ENCODE data around the gene RABIF.

The RABIF gene

DNA sequence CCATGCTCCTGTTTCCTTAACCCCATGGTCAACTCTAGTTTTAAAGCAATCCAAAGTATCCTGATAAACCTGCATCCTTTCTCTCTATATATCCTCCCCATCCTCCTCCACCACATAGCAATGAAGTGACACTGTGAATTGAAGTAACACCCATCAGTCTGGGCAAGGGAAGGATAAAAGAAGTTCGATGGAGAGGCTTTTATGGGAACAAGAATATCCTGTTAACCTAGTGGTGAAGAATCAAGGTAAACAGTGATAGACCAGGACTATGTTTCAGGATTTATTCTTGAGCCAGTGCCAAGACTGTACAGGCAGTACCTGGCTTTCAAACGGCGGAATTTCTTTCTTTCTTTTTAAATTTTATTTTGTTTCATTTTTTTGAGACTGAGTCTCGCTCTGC is 17.6 kb downstream of the RABIF start:
- DNase-seq, result no peak

DNA sequence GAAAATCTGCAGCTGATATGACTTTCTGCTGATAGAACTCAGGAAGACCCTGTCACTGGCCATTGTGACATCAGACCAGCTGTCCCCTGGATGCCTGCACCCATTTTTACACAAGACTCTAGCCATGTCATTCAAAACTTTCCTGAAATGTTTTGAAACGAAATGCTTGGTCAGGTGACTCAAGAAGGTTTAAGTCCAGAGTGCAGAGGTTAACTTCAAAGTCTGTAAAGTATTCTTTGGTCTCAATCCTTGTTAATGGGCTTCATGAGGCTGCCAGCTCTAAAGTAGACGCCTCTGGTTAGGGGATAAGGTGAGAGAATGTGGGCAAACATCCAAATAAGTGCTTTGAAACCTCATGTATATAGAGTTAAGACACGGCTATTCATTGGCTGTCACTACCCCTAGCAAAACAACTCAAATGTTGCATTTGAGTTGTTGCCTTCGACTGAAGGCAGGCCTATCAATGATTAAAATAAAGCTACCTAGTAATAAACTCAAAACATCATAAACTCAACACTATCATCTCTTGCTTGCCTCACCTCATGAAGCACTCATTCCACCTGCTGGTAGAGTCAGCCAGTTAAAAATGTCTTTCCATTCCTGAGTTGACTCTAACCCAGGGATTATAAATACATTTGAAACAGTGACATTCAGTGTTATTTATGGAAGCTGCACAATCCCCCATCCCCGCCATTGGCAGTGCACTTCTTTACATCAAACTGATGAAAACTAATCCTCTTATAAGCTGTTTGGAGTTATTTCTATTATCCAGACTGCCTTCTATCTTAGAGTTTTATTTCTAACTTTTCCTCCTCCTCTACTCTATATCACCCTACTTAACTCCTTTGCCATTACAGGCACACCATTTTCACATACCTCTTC is 26.0 kb downstream of the RABIF start:
- no peak for DNase-seq

DNA sequence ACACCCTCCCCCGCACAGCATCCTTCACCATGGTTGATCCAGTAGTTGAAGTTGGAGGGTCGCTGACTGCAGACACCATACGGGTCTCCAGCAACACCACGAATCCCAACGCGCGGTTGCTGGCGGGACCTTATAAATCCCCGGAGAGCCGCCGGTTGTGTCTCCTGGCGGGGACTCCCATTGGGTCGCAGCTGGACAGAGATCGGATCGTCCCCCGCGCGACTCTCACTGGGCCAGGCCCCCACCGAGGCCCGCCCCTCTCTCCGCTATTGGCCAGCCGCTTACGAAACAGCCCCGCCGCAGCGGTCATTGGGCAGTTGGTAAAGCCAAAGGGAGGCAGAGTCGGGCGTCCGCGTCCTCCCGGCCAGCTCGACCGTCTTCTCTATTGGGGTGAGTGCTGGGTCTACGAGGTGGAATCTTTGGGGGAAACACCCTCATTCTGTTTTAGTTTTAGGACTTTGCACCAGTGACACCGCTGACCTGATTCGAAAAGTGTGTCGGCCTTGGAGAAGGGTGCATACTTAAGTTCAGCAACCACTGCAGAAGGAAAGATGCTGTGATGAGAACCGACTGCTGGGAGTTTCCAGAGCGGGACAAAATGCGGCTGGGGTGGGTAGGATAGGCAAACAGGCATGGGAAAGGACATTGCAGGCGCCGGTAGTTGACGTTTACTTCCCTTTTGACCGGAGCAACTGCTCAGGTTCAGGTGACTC is 27.4 kb downstream of the RABIF start:
- peak; percentile 70 for DNase-seq

DNA sequence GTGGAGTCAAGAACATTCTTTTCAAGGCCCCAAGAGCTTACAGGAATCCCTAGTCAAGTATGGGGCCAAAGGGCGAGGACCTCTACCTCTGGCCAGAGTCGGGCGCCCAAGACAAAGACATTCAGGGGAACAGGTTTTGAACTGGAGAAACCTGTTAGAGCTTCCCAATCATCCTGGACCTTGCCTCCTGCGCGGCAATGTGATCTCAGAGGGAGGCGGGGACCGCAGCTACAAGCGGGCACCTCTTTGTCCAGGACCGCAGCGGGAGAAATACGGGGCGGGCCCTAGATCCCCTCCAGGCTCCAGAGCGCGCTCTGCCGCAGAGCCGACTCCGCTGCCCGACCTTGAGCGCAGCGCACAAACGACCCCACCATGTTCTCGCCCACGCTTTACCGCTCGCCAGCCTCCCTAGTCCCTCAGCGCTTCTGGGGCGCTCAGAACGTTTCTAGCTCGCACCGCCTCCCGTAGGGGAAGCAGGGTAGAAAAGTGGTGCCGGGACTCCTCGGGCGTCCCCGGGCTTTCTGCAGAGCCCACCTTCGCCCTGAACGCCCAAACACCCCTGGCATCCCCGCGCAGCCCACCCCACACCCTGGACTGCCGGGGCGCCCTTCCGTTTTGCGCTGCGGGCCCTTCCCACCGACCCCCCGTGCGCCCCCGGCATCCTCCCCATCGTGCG is 28.1 kb downstream of the RABIF start:
- peak; percentile 32 for DNase-seq

DNA sequence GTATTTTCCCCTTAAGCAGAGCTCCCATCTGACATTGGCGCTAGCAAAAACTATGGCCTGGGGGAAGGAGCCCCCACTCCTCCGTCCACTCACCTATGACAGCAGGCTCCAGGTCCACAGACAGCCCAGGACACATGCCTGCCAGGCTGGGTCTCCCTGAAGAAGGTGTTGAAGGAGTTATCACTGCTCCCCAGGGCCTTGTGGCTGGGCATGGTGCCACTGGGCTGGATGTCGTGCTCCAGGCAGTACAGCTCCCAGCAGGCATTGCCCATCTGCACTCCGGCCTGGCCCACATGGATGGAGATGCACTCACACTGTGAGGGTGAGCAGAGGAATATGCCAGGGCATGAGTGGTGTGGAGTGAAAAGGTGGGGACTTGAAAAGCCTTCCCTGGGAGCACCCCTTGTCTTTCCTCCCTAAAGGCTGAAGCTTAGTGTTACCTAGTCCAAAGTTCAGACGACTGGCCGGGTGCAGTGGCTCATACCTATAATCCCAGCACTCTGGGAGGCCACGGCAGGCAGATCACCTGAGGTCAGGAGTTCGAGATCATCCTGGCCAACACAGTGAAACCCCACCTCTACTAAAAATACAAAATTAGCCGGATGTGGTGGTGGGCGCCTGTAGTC is 30.0 kb downstream of the RABIF start:
- DNase-seq, result no peak

DNA sequence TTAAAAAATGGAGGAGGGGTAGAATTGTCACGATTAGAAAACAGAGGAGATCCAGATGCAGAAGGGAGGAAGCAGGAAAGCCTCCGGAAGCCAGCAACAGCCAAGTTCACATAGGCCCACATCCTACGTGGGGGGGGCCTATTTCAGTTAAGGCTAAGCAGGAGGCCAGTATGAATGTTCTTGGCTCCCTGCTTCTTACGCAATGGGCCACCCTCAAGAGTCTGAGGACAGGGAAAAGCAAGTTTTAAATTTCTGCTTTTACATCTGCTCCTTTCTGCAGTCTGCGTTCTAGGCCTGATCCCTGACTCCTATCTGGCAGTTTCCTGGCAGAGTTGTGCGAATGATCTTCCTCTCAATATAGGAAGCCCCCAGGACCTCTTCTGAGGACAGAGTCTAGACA is 30.6 kb downstream of the RABIF start:
- no peak for DNase-seq

DNA sequence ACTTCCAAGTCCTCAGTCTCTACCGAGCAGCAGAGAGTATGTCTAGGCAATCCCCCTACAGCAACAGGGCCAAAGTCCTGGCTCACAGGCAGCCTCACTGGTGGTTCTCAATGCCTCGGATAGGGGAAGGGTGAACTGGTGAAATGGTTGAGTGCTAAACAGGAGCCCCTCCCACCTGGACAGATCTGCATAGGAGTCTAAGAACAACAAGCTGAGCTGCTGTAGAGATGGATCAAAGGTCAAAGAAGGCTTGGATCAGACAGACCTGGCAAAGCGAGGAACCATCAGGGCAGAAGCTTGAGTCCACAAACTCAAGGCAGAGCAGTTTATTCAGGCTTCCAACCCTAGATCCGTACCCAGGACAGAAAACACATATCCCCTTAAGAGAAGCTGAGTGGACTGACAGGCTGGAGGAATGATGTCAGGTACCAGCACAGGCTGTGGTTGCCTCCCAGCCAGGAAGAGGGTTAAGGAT is 31.8 kb downstream of the RABIF start:
- DNase-seq, result no peak

DNA sequence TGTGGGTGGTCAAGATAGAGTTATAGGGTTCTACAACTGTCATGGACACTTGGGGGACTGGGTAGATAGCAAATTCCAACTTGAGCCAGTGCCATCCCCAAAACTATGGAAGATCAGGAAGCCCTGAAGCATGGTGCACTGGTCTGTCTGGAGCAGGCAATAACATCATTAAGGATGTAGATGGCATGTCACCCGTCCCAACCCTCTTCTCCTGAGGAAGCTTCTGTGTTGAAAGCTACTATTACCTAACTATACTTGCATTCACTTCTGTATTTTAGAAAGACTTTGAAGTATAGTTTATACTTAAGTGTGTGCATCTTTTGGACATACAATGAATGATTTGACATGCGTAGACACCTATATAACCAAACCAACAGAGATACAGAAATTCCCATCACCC is 32.9 kb downstream of the RABIF start:
- DNase-seq, result no peak

DNA sequence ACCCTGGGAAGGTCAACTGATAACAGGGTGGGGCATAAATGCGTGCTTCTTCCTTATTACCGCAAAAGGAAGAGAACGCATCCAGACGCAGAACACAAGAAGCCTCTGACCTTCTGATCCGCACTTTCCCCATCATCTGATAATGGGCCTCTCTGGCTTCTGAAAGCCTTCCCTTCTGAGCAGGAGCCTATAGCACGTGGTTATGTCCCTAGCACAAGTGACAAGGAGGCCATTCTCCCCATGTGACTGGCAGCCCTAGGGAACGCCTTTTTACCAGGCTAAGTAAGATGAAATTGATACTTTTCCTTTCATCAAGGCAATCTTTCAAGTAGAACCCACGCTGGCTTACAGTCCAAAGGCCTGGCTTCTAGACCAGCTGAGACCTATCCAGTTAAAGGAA is 34.2 kb downstream of the RABIF start:
- no peak for DNase-seq

DNA sequence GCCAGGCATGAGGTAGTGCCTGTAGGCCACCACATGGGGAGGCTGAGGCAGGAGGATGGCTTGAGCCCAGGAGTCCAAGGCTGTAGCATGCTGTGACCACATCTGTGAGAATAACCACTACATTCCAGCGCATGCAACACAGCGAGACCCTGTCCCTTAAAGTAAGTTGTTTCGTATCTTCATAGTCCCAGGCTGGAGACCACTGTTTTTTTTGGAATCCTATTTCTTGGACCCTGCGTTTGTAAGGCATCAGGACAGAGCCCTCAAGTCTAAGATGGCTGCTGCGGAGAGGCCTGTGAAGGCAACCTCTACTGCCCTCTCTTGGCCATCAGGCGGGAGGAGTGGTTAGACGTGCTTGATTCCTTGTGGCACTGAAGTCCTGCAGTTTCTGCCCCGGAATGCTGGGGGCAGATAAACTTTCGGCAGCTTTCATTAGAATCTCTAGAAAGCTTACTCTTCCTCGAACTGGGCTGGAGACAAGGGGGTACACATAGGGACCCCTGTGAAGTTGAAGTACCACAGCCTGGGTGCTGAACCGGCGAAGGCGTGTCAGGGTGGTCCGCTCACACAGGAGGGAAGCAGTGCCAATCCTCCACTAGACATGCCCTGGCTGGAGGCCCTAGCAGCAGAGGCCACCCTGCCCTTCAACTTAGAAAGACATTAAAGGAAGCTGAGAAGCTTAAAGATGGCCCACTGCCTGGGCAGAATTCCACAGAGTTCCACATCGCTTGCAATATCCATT is 36.6 kb downstream of the RABIF start:
- DNase-seq, result no peak

DNA sequence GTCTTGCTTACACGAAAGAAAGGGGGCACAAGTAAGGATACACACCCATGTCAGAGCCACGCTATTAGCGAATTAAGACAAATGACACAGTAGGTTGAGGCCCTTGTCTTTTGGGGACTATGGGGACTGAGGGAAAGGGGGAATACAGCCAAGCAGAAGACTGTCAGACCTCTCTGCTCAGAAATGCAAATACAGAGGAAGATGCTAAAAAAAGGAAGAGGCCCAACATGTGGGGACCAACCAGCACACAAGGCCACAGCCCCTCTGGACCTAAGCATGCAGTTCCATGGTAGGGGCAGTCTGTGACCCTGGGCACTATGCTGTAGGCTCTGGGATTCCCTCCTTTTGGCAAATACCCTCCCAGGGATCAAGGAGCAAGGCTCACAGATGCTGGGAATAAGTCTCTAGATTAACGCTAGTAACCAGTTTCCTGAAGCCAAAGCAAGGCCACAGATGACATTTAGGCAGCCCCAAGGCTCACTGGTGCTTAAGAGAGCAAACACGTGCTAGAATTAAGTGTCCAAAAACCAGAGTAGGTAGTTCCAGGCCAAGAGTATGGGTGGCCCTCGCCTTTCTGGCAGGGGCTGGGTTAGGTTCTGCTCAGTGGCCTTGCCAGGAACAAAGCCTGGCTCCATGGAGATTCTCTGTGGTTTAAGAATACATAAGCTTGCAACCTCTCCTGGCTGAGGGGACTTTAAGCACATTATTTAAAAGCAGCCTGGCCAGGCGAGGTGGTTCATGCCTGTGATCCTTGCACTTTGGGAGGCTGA is 38.2 kb downstream of the RABIF start:
- DNase-seq, result no peak

DNA sequence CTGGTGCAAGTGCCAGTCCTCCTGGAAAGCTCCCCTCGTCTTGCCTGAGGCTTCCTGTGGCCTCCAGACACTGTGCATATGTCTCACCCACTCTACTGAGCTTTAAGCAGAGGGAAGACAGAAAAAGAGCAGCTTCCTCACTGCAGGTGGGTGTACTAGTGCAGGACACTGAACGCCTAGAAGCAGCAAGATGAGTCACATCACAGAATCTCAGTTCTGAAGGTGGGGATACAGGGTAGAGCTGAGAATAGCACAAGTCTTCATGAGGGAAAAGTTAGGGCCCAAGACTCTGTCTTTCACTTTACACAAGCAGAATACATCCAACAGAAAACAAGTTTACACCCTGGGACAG is 40.8 kb downstream of the RABIF start:
- DNase-seq, result no peak

DNA sequence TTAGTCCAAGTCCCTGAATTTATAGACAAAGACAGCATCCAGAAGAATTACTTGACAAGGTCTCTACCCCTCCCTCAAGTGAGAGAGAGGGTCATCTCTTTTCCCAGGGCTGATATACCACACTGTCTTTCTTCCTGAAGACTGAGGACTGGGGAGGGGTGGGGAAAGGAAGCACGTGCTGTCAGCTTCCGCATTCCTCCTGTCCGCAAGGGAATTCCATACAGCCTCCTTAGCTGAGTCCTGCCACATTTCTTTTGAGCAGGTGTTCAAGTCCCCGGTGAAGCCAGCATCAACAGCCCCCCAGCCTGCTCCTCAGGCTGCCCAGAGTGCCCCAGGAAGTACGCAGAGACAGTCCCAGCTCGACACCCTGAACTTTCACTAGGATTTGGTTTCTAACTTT is 44.0 kb downstream of the RABIF start:
- no peak for DNase-seq

DNA sequence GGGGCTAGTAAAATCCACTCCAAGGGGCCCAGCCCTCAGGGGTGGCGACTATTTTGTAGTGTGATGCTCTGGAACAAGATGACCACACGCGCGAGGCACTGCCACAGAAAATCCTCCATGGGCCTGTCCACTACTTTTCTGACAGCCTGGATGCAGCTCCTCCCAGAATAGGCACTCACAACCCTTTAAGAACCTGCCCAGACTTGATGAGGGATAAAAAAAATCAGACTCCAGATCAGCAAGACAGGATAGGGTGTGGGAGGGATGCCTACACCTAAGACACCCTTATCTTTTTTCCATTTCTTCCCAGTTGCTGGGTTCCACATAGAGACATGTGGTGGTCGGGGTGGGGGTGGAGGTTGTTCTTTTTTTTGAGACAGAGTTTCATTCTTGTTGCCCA is 44.7 kb downstream of the RABIF start:
- DNase-seq, result no peak

DNA sequence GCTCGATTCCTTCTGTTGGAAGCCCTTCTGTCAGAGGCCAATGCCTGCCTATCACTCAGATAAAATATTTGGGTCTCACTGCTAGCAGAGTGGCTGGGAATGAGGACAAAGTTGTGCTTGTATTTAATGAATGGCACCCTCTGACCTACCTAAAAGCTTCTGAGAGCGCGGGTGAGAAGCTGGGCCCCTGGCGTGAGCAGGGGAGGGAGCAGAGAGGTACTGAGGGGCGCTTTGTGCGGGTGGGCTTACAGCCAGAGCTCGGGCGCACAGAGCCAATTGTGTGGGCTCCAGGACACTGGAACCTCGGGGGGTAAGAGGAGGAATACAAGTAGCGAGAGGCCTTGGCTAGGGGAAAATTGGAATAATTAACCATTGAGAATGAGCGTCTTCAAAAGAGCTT is 45.9 kb downstream of the RABIF start:
- no peak for DNase-seq

DNA sequence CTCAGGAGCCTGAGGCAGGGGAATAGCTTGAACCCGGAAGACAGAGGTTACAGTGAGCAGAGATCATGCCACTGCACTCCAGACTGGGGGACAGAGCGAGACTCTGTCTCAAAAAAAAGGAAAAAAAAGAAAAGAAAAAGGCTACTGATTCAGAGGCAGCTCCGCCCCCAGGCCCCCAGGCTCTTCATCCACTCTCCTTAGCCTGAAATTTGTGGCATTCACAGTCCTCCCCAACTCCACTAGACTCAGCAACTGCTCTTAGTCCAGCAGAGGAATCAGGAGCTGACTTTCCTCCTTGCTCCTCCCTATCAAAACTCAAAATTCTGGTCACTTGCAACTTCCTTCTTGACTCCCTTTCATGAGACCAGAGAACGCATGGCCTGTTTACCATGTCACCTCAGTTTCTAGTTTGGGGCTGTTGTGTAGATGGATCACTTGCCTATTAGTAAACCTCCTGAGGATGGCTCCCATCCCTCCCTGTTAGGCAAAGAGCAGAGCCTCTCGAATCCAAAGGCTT is 51.1 kb downstream of the RABIF start:
- DNase-seq, result no peak

DNA sequence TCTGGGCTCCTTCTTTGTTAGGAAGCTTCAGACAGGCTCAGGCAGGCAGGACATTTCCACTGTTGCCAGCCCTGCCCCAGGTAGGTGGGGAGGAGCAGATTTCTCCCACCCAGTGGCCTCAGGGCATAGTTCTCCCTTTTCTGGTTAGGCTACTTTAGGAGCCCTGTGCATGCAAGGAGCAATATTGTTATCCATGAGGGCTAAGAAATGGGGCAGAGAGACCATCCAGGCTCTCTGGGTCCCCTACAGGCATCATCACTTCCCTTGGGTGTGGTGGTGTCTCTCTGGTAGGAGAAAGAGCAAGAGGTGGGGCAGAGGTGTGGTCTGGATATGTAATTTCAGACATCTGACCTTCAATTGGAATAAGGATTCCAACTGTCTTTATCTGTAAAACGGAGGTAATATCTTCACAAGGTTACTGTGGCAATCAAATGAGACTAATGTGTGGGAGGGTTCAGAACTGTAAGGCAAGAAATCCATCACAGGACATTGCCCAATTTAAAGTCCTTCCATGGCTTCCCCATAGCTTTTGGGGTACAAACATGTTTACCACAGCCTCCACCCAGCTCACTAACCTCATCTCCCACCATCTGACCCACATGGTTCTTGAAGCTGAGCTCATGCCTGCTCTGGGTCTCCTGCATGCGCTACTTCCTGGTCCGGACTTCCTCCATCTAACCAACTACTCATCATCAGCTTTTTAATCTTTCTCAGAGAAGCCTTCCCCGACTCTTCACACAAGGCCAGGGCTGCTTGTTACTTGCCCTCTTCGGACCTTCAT is 52.1 kb downstream of the RABIF start:
- DNase-seq, result no peak

DNA sequence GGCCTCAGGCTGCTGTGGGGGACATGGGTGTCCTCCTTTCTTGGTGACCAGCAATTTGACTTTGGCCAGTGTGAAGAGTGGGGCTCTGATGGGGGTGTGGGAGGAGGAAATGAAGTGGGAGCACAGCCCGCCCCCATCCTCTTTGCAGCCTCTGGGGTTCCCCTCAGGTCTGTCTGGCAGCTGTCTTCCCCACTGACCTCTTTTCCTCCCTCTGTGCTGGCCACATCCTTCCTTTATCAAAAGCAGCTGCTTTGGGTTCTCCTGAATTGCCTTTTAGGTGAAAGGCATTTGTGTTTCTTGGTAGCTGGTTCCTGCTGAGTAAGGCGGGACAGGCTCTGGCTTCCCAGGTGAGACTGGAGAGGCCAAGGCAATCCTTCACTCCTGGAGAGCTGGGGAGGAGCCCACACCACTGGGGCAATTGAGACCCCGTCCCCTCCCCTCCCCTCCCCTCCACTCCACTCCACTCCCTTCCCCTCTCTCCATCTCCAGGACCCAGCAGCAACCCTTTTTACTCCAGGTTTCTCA is 53.3 kb downstream of the RABIF start:
- DNase-seq, result no peak

DNA sequence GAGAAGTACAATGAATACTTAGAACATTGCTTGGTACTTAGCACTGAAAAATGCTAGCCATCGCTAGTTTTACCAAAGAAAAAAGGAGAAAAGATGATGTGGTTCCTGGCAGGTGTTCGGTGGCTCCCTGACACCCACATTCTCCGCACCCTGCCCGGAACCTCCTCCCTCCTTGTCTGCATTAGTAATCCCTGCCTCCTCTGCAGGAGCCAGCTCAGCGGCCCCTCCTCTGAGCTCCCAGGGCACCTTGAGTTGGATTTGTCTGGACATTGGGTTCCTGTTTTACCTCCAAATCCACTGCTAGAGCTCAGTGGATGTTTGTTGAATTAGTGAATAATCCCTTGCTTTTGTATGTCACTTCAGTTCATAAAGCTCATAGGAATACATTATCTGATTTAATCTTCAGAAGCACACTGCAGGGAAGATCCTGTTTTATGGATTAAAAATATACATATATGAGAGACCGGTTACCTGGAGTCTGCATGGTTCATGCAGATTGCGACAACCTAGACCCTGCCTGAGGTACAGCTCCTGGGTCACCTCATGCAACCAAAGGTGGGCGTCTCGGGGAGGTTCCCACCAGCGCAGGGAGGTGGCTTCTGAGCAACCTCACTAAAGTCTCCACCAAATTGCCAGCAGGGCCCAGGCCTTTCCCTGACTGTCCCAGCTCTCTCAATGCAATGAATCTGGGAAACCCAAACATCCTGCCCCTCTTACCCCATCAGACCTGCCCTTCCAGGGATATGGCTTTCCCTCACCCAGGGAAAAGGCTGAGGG is 54.0 kb downstream of the RABIF start:
- no peak for DNase-seq

DNA sequence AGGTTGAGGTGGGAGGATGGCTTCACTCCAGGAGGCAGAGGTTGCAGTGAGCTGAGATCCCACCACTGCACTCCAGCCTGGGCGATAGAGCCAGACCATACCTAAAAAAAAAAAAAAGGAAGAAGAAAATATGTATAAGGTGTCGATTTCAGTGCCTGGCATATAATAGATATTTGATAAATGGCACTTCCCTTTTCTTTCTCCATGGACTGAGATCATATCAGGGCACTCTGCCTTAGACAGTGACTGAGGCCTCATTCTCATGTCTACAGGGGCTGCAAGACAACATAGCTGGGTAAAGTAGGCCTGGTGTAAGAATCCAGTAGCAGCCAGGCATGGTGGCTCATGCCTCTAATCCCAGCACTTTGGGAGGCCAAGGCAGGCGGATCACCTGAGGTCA is 57.0 kb downstream of the RABIF start:
- DNase-seq, result no peak
